H1 (cell line): ENCODE measurements around the gene CHMP1B. TPM values are rescaled to one million over a fixed set of nuclear protein-coding genes. Genes with fewer than 3 reads are reported as not detected.

Source experiments
- CTCF ChIA-PET: fragments of 300-600 bp; sonication (Branson Sonifier 250); formaldehyde crosslinking; loops from one replicate; lab custom pipeline; 2021; ENCODE audit not compliant: partially characterized antibody; lab: Charles Lee
- POLR2A ChIA-PET: fragments of 300-600 bp; sonication (Branson Sonifier 250); formaldehyde crosslinking; loops from one replicate; lab custom pipeline; 2021; ENCODE audit warnings: inconsistent platforms; ENCODE audit not compliant: partially characterized antibody; lab: Charles Lee
- DNase-seq, 2 experiments: peaks; one replicate each; pipeline versions ENCODE4 v3.0.0 to v3.0.0-alpha.2; 2010 to 2022; ENCODE audit warnings: low spot score in 2 of 2, low read depth in 1 of 2, mixed read lengths in 1 of 2
- FAIRE-seq: peaks from 2 replicates; lab custom pipeline; 2011; peaks lifted over from hg19 to GRCh38; lab: Jason Lieb, UNC
- H2AFZ ChIP-seq: 2 replicates; pipeline ENCODE4 v1.8.1; 2012; ENCODE audit warnings: low read length, inconsistent platforms
- H2AK5ac ChIP-seq: 2 replicates; pipeline ENCODE4 v1.6.1; 2013; ENCODE audit warnings: low read depth, low read length
- H2BK120ac ChIP-seq: replicated peaks from 2 replicates; pipeline ENCODE3; 2013; ENCODE audit warnings: low read depth, low read length, inconsistent platforms
- H2BK12ac ChIP-seq: 2 replicates; pipeline ENCODE4 v1.6.1; 2013; ENCODE audit warnings: low read depth, low read length
- H2BK15ac ChIP-seq: 2 replicates; pipeline ENCODE4 v1.6.1; 2013; ENCODE audit warnings: low read length
- H2BK20ac ChIP-seq: 2 replicates; pipeline ENCODE4 v1.6.1; 2013; ENCODE audit warnings: low read length
- H2BK5ac ChIP-seq: 2 replicates; pipeline ENCODE4 v1.6.1; 2013; ENCODE audit warnings: low read depth, low read length
- H3K14ac ChIP-seq: 2 replicates; pipeline ENCODE4 v1.6.1; 2013; ENCODE audit warnings: inconsistent platforms; ENCODE audit not compliant: insufficient read length
- H3K18ac ChIP-seq: 2 replicates; pipeline ENCODE4 v1.6.1; 2013; ENCODE audit warnings: low read length; ENCODE audit errors: extremely low read depth
- H3K23ac ChIP-seq: 2 replicates; pipeline ENCODE4 v1.6.1; 2013; ENCODE audit warnings: inconsistent platforms; ENCODE audit not compliant: insufficient read length
- H3K23me2 ChIP-seq: 2 replicates; pipeline ENCODE4 v1.6.1; 2013; ENCODE audit warnings: low read depth, low read length
- H3K27ac ChIP-seq: 2 replicates; pipeline ENCODE4 v1.6.1; 2011; ENCODE audit warnings: low read depth, low read length, inconsistent platforms
- H3K27me3 ChIP-seq, 4 experiments: replicated peaks in 1 of 4; 1 replicate in 1 of 4; 2 replicates in 3 of 4; pipeline versions ENCODE4 v1.6.1 to v1.8.1; 2011 to 2013; ENCODE audit warnings: low read length in 3 of 4, mild to moderate bottlenecking in 3 of 4, inconsistent platforms in 2 of 4, mixed read lengths in 2 of 4, moderate library complexity in 1 of 4; ENCODE audit not compliant: control insufficient read depth in 3 of 4, insufficient read depth in 3 of 4; ENCODE audit errors: extremely low read depth in 1 of 4
- H3K36me3 ChIP-seq, 4 experiments: 2 replicates each; pipeline versions ENCODE4 v1.6.1 to v1.8.1; 2011 to 2013; ENCODE audit warnings: mild to moderate bottlenecking in 4 of 4, low read length in 3 of 4, moderate library complexity in 2 of 4, control low read depth in 1 of 4, inconsistent platforms in 1 of 4; ENCODE audit not compliant: insufficient read depth in 4 of 4, control insufficient read depth in 2 of 4
- H3K4ac ChIP-seq: replicated peaks from 2 replicates; pipeline ENCODE3; 2013; ENCODE audit warnings: low read length, low read depth, mixed read lengths, inconsistent platforms; ENCODE audit not compliant: insufficient read length
- H3K4me1 ChIP-seq, 4 experiments: replicated peaks in 1 of 4; 1 replicate in 1 of 4; 2 replicates in 3 of 4; pipeline versions ENCODE4 v1.6.1 to v1.8.1; 2011 to 2013; ENCODE audit warnings: low read length in 3 of 4, inconsistent platforms in 2 of 4, mixed read lengths in 1 of 4; ENCODE audit not compliant: insufficient read depth in 4 of 4, control insufficient read depth in 3 of 4
- H3K4me2 ChIP-seq, 2 experiments: 2 replicates each; pipeline versions ENCODE4 v1.6.1 to v1.8.1; 2011 to 2013; ENCODE audit warnings: low read depth in 2 of 2, low read length in 2 of 2, control low read depth in 1 of 2, inconsistent platforms in 1 of 2, mild to moderate bottlenecking in 1 of 2; ENCODE audit not compliant: insufficient read depth in 1 of 2
- H3K4me3 ChIP-seq, 4 experiments: fragments of 200-600, 300-600 bp in 1 of 4; sonication (generic), shearing (Covaris generic), sonication (Bioruptor Twin) in 1 of 4; 2 replicates each; pipeline versions ENCODE4 v1.5.1 to v1.8.1; 2011 to 2016; ENCODE audit warnings: low read length in 4 of 4, low read depth in 3 of 4, control low read depth in 2 of 4, inconsistent platforms in 2 of 4, mild to moderate bottlenecking in 2 of 4, mixed read lengths in 1 of 4, moderate library complexity in 1 of 4; ENCODE audit not compliant: insufficient read depth in 2 of 4; ENCODE audit errors: extremely low read depth in 1 of 4
- H3K56ac ChIP-seq: replicated peaks from 2 replicates; pipeline ENCODE3; 2013; ENCODE audit warnings: low read depth, mild to moderate bottlenecking, mixed read lengths, low read length, inconsistent platforms; ENCODE audit not compliant: insufficient read length
- H3K79me1 ChIP-seq: 2 replicates; pipeline ENCODE4 v1.6.1; 2013; ENCODE audit warnings: low read depth, low read length, control low read depth
- H3K79me2 ChIP-seq, 2 experiments: 2 replicates each; pipeline versions ENCODE4 v1.6.1 to v1.8.1; 2012 to 2013; ENCODE audit warnings: low read length in 2 of 2, mild to moderate bottlenecking in 2 of 2, inconsistent platforms in 1 of 2; ENCODE audit not compliant: insufficient read depth in 2 of 2, control insufficient read depth in 1 of 2
- H3K9ac ChIP-seq, 4 experiments: replicated peaks in 1 of 4; 1 replicate in 1 of 4; 2 replicates in 3 of 4; pipeline versions ENCODE4 v1.6.1 to v1.8.1; 2011 to 2013; ENCODE audit warnings: low read depth in 3 of 4, low read length in 3 of 4, control low read depth in 2 of 4, mild to moderate bottlenecking in 2 of 4, moderate library complexity in 2 of 4, inconsistent platforms in 1 of 4; ENCODE audit errors: extremely low read depth in 1 of 4
- H3K9me3 ChIP-seq, 2 experiments: 2 replicates each; pipeline versions ENCODE4 v1.6.1 to v1.8.1; 2012 to 2013; ENCODE audit warnings: mild to moderate bottlenecking in 2 of 2, moderate library complexity in 2 of 2, control low read depth in 1 of 2, inconsistent platforms in 1 of 2, low read depth in 1 of 2, low read length in 1 of 2, mixed read lengths in 1 of 2; ENCODE audit not compliant: insufficient read depth in 2 of 2
- H4K20me1 ChIP-seq, 2 experiments: replicated peaks in 1 of 2; 2 replicates each; pipeline versions ENCODE3 to v1.8.1; 2011 to 2013; ENCODE audit warnings: inconsistent platforms in 2 of 2, low read length in 2 of 2, mild to moderate bottlenecking in 1 of 2; ENCODE audit not compliant: insufficient read depth in 2 of 2, control insufficient read depth in 1 of 2
- H4K5ac ChIP-seq: 2 replicates; pipeline ENCODE4 v1.6.1; 2013; ENCODE audit warnings: low read length, low read depth, mixed read lengths, inconsistent platforms; ENCODE audit not compliant: insufficient read length
- H4K8ac ChIP-seq: 2 replicates; pipeline ENCODE4 v1.8.0; 2013; ENCODE audit warnings: mild to moderate bottlenecking, moderate library complexity, low read length, inconsistent platforms; ENCODE audit not compliant: insufficient read depth; ENCODE audit errors: extremely low read depth
- H4K91ac ChIP-seq: replicated peaks from 2 replicates; pipeline ENCODE3; 2013; ENCODE audit warnings: low read length, mixed read lengths, inconsistent platforms; ENCODE audit not compliant: insufficient read length
- SUZ12 ChIP-seq: fragments of 200-600 bp; sonication (generic); IDR thresholded peaks from 2 replicates; pipeline ENCODE4 v1.6.1; 2012; ENCODE audit warnings: mild to moderate bottlenecking, inconsistent platforms, low read length, moderate library complexity, mixed read lengths
- whole genome bisulfite sequencing, 2 experiments: shearing (Covaris generic) in 1 of 2; methylation state at CpG; one replicate each; pipeline versions ENCODE4 v1.1.6 to v1.1.7; 2013 to 2015; ENCODE audit warnings: low lambda C conversion rate in 2 of 2, mixed read lengths in 2 of 2, inconsistent platforms in 1 of 2, low coverage in 1 of 2, missing lambda C conversion rate in 1 of 2; ENCODE audit not compliant: insufficient replicate concordance in 2 of 2, insufficient coverage in 1 of 2, insufficient read length in 1 of 2; ENCODE audit errors: extremely low coverage in 1 of 2, missing lambda C conversion rate in 1 of 2; 5-methylcytosine and 5-hydroxymethylcytosine counted together
- polyA plus RNA-seq, 7 experiments: library from polyadenylated mRNA; depleted of rRNA in 3 of 7; stranded (reverse) in 5 of 7; unstranded in 2 of 7; fragments of >200 nt in 5 of 7; fragments of 200-250 nt in 2 of 7; gene quantifications; 1 replicate in 5 of 7; 2 replicates in 1 of 7; 4 replicates in 1 of 7; pipeline versions ENCODE4 v1.2.1 to v1.2.3, GENCODE V29; 2011 to 2013; ENCODE audit warnings: missing spikeins in 2 of 7, mixed read lengths in 2 of 7
- total RNA-seq: library from RNA; stranded (reverse); fragmentation: NEBNext Ultra II Directional; extraction: Animal tissue kit (Norgen Biotek cat#: 25700); gene quantifications from 2 replicates; pipeline ENCODE4 v1.2.1, GENCODE V29; 2021
- TF ChIP-seq, protein P1 (sequence below): IDR thresholded peaks from 2 replicates; pipeline ENCODE4 v1.6.1; 2012; ENCODE audit warnings: low read length, inconsistent platforms

The CHMP1B gene
- total and polyA plus RNA-seq, 2 of the 8 experiments (the other 6 are each of a cell fraction or from before 2014, with no cell fraction given): 30.5 to 43.2 TPM

DNA sequence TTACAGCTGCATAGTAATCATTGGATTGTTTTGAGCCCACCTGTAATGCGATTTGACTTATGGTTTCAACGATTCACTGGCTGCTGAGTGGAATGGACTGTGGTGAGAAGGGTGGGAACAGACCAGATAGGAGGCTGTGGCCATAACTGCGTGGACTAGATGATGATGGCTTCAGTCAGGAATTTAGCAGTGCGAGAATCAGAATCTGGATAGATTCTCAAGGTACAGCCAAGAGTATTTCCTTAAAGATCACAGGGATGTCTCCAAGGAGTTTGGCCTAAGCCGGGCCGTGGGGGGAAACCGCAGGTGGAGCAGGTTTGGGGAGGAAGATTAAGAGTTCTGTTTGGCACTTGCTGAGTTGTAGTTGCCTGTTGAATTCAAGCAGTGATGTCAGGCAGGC lies 44.0 kb upstream of the CHMP1B start:
- H3K36me3 ChIP-seq: no peaks in the 10 kb centered on the region
- H4K5ac ChIP-seq: peak overlapping the region; percentile 52
- no peak overlapping the region for H2AFZ ChIP-seq
- no peak overlapping the region for H4K8ac ChIP-seq
- H2BK5ac ChIP-seq: peak overlapping the region; percentile 92
- peak overlapping the region; percentile 98 for H2BK20ac ChIP-seq
- no peaks in the 10 kb centered on the region for H3K79me1 ChIP-seq
- H3K9ac ChIP-seq: no peak overlapping the region; a peak in 2 of 7 replicates
- no peak for FAIRE-seq
- H3K27me3 ChIP-seq: no peaks in the 10 kb centered on the region
- CTCF ChIA-PET: interaction anchor here (0.6 to 1.8 kb wide), 5 partner anchors 16 to 74 kb away, joined by 3 to 4 read pairs (median 3); no protein-coding TSS in a partner anchor
- H3K23ac ChIP-seq: no peak overlapping the region
- peaks cover 16 to 32% (median 22%) of the 10 kb centered on the region in 4 experiments for H3K4me1 ChIP-seq
- 78% methylated on average over 7 of the region's 7 CpGs; no CpG with 5 or more reads in 1 of the 2 experiments for WGBS, 2 experiments
- peak overlapping the region; percentile 86 for H3K18ac ChIP-seq
- peaks cover 3% of the 10 kb centered on the region; the same call in 1 of the 2 replicates for H3K23me2 ChIP-seq
- peak overlapping the region; percentile 78 for H3K27ac ChIP-seq
- no peak overlapping the region for H3K56ac ChIP-seq
- peak overlapping the region; percentile 67 for H2BK120ac ChIP-seq
- peak overlapping the region; percentile 57 for H2AK5ac ChIP-seq
- H3K4me3 ChIP-seq: no peak overlapping the region
- peak overlapping the region; percentile 47; the same call in 1 of the 2 replicates for H2BK15ac ChIP-seq
- no peaks in the 10 kb centered on the region for H3K79me2 ChIP-seq
- POLR2A ChIA-PET: interaction anchor here (1.4 kb wide), 1 partner anchor 22 kb away, joined by 4 read pairs; no protein-coding TSS in a partner anchor
- H2BK12ac ChIP-seq: peak overlapping the region; percentile 93
- no peak overlapping the region for H3K14ac ChIP-seq
- no peak overlapping the region for H3K4me2 ChIP-seq
- no peak for TF ChIP-seq SUZ12
- TF ChIP-seq, protein P1, sequence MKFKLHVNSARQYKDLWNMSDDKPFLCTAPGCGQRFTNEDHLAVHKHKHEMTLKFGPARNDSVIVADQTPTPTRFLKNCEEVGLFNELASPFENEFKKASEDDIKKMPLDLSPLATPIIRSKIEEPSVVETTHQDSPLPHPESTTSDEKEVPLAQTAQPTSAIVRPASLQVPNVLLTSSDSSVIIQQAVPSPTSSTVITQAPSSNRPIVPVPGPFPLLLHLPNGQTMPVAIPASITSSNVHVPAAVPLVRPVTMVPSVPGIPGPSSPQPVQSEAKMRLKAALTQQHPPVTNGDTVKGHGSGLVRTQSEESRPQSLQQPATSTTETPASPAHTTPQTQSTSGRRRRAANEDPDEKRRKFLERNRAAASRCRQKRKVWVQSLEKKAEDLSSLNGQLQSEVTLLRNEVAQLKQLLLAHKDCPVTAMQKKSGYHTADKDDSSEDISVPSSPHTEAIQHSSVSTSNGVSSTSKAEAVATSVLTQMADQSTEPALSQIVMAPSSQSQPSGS: no peak
- TF ChIP-seq, all 59 proteins: peak for 0
- Histone ChIP-seq H3K4ac (peak overlapping the region; percentile 76), H3K9me3 (no peaks in the 10 kb centered on the region), H4K20me1 (no peaks in the 10 kb centered on the region), H4K91ac (peak overlapping the region; percentile 88)
- DNase-seq: no peak
